Activated CD8-positive, alpha-beta memory T cell treated with anti-CD3 and anti-CD28 coated beads for 1 hour (primary cell): ENCODE results near the gene ERICH3.

ENCODE experiments used
- DNase-seq, 2 donors: peaks; one replicate each; pipeline ENCODE4 v3.0.0-alpha.2; 2020; ENCODE audit warnings: low read depth in 1 of 2; ENCODE audit errors: extremely low read depth in 1 of 2

The ERICH3 gene

GRCh38 chr1:74593887-74594866 is 79.4 kb downstream of the ERICH3 start:
- no peak for DNase-seq

DNA sequence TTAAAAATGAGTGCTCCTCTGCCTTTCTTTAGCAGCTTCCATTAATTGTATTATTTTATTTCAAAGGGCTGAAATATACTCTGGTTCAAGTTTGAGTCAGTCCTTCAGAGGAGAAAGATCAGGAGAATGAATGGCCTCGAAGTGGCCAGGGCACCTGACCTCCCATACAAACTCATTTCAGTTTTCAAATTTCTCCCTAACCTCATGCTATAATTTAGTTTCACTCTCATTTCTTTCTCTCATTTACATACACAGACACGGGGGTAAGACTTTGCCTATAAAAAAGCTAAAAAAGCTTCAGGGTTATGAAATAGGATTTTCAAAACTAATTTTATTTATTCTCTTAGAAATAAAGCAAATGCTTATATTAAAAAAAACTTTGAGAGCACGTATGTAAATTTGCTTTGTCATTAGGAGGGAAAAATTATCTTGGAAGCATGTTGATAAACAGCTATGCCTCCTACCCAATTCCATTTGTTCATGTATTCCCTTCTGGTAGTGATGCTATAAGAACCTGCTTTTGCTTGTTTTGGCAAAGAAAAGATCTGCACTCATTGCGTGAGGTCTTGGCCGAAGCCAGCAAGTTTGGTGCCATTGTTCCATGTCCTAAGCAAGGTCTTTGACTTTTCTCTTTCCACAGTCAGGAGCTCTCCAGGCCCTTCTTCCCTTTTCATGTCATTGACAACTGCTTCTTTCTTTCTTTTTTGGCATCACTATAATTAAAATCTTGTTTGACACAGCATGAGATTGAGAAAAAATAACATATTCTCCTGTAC is 80.8 kb downstream of the ERICH3 start:
- DNase-seq = no peak

GRCh38 chr1:74591949-74592348 is 81.6 kb downstream of the ERICH3 start:
- DNase-seq = no peak

- DNase-seq = no peak
Measured at GRCh38 chr1:74590288-74590687, 83.3 kb downstream of the ERICH3 start.

DNA sequence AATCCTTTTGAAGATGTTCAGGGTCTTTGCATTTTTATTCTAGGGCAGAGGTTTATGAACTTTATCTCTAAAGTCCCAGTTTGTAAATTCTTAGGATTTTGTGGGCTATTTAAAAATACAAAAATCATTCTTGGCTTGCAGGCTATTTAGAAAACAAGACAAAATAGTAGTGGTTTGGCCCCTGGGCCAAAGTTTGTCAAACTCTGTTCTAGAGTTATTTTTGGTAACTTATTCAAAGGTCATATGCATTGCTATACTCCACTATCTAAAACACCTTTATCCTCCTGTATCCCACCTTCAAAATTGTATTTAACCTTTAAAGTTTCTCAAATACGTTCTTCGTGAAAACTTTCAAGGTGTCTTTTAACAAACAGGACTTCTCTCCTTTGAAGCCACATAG is 85.7 kb downstream of the ERICH3 start:
- DNase-seq = no peak

GRCh38 chr1:74586253-74586897 is 87.2 kb downstream of the ERICH3 start:
- no peak for DNase-seq

GRCh38 chr1:74584185-74584584 is 89.4 kb downstream of the ERICH3 start:
- no peak for DNase-seq

DNA sequence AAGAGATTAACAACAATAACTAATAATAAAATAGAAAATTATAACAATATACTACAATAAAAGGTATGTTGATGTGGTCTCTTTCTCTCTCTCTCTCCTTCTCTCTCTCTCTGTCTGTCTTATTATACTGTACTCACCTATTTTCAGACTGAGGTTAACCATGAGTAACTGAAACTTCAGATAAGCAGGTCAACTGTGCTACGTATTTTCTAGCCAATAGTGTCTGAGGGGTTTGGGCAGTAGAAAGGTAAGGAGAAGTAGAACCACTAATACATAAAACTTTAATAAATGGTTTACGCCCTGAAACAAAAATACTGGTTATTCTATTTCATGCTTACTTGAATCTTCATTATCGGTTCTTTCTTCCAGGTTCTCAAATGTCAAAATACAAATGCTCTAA is 90.2 kb downstream of the ERICH3 start:
- no peak for DNase-seq

- DNase-seq = no peak
Measured at GRCh38 chr1:74579425-74579824, 94.2 kb downstream of the ERICH3 start.

- no peak for DNase-seq
Measured at GRCh38 chr1:74578101-74578500, 95.5 kb downstream of the ERICH3 start.

DNA sequence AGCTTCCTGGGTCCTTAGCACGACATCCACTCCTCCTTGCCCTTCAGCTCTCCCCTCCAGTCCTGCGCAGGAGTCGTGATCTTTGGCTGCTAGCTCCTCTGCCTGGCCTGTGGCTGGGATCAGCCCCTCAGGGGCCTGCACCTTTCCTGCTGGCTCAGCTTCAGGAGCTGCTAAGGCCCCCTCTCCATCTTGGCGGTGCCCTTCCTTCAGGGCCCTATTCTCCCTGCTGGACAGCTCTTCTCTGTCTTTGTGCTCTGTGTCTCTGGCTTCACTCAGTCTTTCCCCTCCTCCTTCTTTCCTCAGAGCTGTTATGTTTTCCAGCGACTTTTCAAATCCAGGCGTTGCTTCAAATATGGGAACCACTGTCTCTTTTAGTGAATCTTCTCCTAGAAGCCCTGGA is 101.7 kb downstream of the ERICH3 start:
- no peak for DNase-seq

GRCh38 chr1:74571493-74571800 is 102.1 kb downstream of the ERICH3 start:
- no peak for DNase-seq

DNA sequence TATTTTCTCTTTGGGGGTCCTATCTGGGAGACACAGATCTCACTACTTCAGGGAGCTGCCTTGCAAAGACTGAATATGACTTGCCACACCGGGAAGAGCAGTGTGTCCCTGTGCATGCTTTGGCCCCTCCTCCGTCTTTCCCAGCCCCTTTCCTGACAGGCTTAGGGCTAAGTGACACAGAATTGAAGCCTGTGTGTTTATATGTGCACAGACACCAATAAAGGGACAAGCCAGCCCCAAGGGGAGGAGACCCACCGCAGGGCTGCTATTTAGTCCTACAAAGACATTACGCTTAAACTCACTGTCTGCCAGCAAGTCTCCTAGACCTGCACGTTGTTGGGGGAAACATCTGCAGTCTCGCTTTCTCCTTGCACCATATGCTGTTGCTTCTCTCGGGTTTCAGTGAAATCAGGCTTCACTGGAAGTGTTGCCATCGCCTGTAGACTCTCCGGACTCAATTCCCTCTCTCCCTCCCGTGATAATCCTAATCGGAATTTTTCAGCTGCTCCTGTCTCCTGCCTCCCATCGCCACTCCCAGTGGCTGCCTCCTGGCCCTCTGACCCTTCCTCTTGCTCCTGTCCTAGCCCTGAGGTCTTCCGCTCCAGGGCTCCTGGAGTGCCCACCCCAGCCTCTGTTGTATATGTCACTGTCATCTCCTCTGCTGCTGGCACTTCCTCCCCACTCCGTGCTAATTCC is 102.6 kb downstream of the ERICH3 start:
- no peak for DNase-seq

- DNase-seq = no peak
Measured at GRCh38 chr1:74549932-74550331, 123.7 kb downstream of the ERICH3 start.

- DNase-seq = no peak
Measured at GRCh38 chr1:74548961-74549750, 124.4 kb downstream of the ERICH3 start.

GRCh38 chr1:74545821-74546220 is 127.8 kb downstream of the ERICH3 start:
- no peak for DNase-seq

- no peak for DNase-seq
Measured at GRCh38 chr1:74534241-74534640, 139.4 kb downstream of the ERICH3 start.

- no peak for DNase-seq
Measured at GRCh38 chr1:74531796-74532195, 141.8 kb downstream of the ERICH3 start.

DNA sequence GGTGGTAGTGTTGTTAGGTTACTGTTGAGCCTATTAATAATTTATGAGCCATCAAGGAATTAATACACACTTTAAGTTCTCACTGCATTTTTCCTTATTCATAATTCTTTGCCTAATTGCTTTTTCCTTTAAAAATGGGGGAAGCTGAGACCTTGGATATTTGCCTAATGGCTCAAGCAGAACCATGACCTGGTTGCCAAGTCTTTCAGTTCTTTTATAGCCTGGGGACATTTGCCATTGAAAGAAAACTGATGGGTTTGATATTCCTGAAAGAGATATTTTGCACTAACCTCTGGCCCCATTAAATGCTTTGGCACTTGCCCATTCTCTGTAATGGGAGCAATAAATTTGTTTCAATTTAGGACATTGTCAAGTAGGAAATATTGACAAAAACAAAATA is 142.7 kb downstream of the ERICH3 start:
- no peak for DNase-seq

DNA sequence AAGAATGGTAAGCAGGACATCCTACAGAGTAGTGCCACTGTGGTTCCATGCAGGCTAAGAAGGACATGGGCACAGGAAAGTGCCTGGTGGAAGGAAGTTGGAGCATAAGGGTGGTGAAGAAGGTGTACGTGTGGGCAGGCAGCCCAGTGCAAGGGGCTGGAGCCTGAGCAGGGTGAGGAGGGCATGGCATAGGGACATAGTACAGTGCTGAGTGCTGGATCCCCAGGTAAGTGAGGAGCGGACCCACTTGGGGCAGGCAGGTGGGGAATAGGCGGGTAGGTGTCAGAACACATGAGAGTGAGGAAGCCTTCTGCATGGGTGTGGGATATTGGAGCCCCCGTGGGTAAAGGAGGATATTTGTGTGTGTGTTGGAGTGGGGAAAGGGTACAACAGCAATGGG is 145.5 kb downstream of the ERICH3 start:
- no peak for DNase-seq
